Inflammatory macrophage treated with lipopolysaccharide for 1 hour (primary cell): ENCODE data around the gene TLX1.

Experiments
- DNase-seq, 2 donors: peaks; one replicate each; pipeline ENCODE4 v3.0.0-alpha.2; 2020 to 2022

The TLX1 gene

GRCh38 chr10:101134299-101135127 is 3.4 kb downstream of the TLX1 start:
- DNase-seq = no peak

GRCh38 chr10:101135141-101136006 is 4.3 kb downstream of the TLX1 start:
- DNase-seq = peak; percentile 48 to 61

- DNase-seq = no peak
Observed at GRCh38 chr10:101136007-101136707, 5.1 kb downstream of the TLX1 start.

- DNase-seq = no peak
Observed at GRCh38 chr10:101136708-101137121, 5.6 kb downstream of the TLX1 start.

- DNase-seq = no peak
Observed at GRCh38 chr10:101137271-101137670, 6.2 kb downstream of the TLX1 start.

GRCh38 chr10:101138788-101139420 is 7.8 kb downstream of the TLX1 start:
- DNase-seq = no peak

- DNase-seq = no peak
Observed at GRCh38 chr10:101139421-101139911, 8.4 kb downstream of the TLX1 start.

GRCh38 chr10:101140084-101140949 is 9.2 kb downstream of the TLX1 start:
- DNase-seq = no peak

GRCh38 chr10:101140950-101141615 is 10.0 kb downstream of the TLX1 start:
- DNase-seq = no peak

GRCh38 chr10:101141616-101142532 is 10.8 kb downstream of the TLX1 start:
- peak; percentile 70 to 97 for DNase-seq

- no peak for DNase-seq
Observed at GRCh38 chr10:101142533-101143344, 11.6 kb downstream of the TLX1 start.

- DNase-seq = peak in 1 of 2 donors; percentile 26
Observed at GRCh38 chr10:101143345-101143630, 12.2 kb downstream of the TLX1 start.

- DNase-seq = no peak
Observed at GRCh38 chr10:101144053-101144452, 13.0 kb downstream of the TLX1 start.

GRCh38 chr10:101145145-101145544 is 14.0 kb downstream of the TLX1 start:
- no peak for DNase-seq

- DNase-seq = no peak
Observed at GRCh38 chr10:101145750-101146391, 14.8 kb downstream of the TLX1 start.

- DNase-seq = no peak
Observed at GRCh38 chr10:101146392-101147251, 15.5 kb downstream of the TLX1 start.

- DNase-seq = no peak
Observed at GRCh38 chr10:101151395-101151794, 20.3 kb downstream of the TLX1 start.

- DNase-seq = no peak
Observed at GRCh38 chr10:101152316-101152715, 21.2 kb downstream of the TLX1 start.
